H1 (cell line): ENCODE data around the gene POU3F1. TPM values are rescaled to one million over a fixed set of nuclear protein-coding genes. Genes with fewer than 3 reads are reported as not detected.

Experiments used
- CTCF ChIA-PET: fragments of 300-600 bp; sonication (Branson Sonifier 250); formaldehyde crosslinking; loops from one replicate; lab custom pipeline; 2021; ENCODE audit not compliant: partially characterized antibody; lab: Charles Lee
- POLR2A ChIA-PET: fragments of 300-600 bp; sonication (Branson Sonifier 250); formaldehyde crosslinking; loops from one replicate; lab custom pipeline; 2021; ENCODE audit warnings: inconsistent platforms; ENCODE audit not compliant: partially characterized antibody; lab: Charles Lee
- DNase-seq, 2 experiments: peaks; one replicate each; pipeline versions ENCODE4 v3.0.0 to v3.0.0-alpha.2; 2010 to 2022; ENCODE audit warnings: low spot score in 2 of 2, low read depth in 1 of 2, mixed read lengths in 1 of 2
- FAIRE-seq: peaks from 2 replicates; lab custom pipeline; 2011; peaks lifted over from hg19 to GRCh38; lab: Jason Lieb, UNC
- H2AFZ ChIP-seq: 2 replicates; pipeline ENCODE4 v1.8.1; 2012; ENCODE audit warnings: low read length, inconsistent platforms
- H2AK5ac ChIP-seq: 2 replicates; pipeline ENCODE4 v1.6.1; 2013; ENCODE audit warnings: low read depth, low read length
- H2BK120ac ChIP-seq: replicated peaks from 2 replicates; pipeline ENCODE3; 2013; ENCODE audit warnings: low read depth, low read length, inconsistent platforms
- H2BK12ac ChIP-seq: 2 replicates; pipeline ENCODE4 v1.6.1; 2013; ENCODE audit warnings: low read depth, low read length
- H2BK15ac ChIP-seq: 2 replicates; pipeline ENCODE4 v1.6.1; 2013; ENCODE audit warnings: low read length
- H2BK20ac ChIP-seq: 2 replicates; pipeline ENCODE4 v1.6.1; 2013; ENCODE audit warnings: low read length
- H2BK5ac ChIP-seq: 2 replicates; pipeline ENCODE4 v1.6.1; 2013; ENCODE audit warnings: low read depth, low read length
- H3K14ac ChIP-seq: 2 replicates; pipeline ENCODE4 v1.6.1; 2013; ENCODE audit warnings: inconsistent platforms; ENCODE audit not compliant: insufficient read length
- H3K18ac ChIP-seq: 2 replicates; pipeline ENCODE4 v1.6.1; 2013; ENCODE audit warnings: low read length; ENCODE audit errors: extremely low read depth
- H3K23ac ChIP-seq: 2 replicates; pipeline ENCODE4 v1.6.1; 2013; ENCODE audit warnings: inconsistent platforms; ENCODE audit not compliant: insufficient read length
- H3K23me2 ChIP-seq: 2 replicates; pipeline ENCODE4 v1.6.1; 2013; ENCODE audit warnings: low read depth, low read length
- H3K27ac ChIP-seq: 2 replicates; pipeline ENCODE4 v1.6.1; 2011; ENCODE audit warnings: low read depth, low read length, inconsistent platforms
- H3K27me3 ChIP-seq, 4 experiments: replicated peaks in 1 of 4; 1 replicate in 1 of 4; 2 replicates in 3 of 4; pipeline versions ENCODE4 v1.6.1 to v1.8.1; 2011 to 2013; ENCODE audit warnings: low read length in 3 of 4, mild to moderate bottlenecking in 3 of 4, inconsistent platforms in 2 of 4, mixed read lengths in 2 of 4, moderate library complexity in 1 of 4; ENCODE audit not compliant: control insufficient read depth in 3 of 4, insufficient read depth in 3 of 4; ENCODE audit errors: extremely low read depth in 1 of 4
- H3K36me3 ChIP-seq, 4 experiments: 2 replicates each; pipeline versions ENCODE4 v1.6.1 to v1.8.1; 2011 to 2013; ENCODE audit warnings: mild to moderate bottlenecking in 4 of 4, low read length in 3 of 4, moderate library complexity in 2 of 4, control low read depth in 1 of 4, inconsistent platforms in 1 of 4; ENCODE audit not compliant: insufficient read depth in 4 of 4, control insufficient read depth in 2 of 4
- H3K4ac ChIP-seq: replicated peaks from 2 replicates; pipeline ENCODE3; 2013; ENCODE audit warnings: low read length, low read depth, mixed read lengths, inconsistent platforms; ENCODE audit not compliant: insufficient read length
- H3K4me1 ChIP-seq, 4 experiments: replicated peaks in 1 of 4; 1 replicate in 1 of 4; 2 replicates in 3 of 4; pipeline versions ENCODE4 v1.6.1 to v1.8.1; 2011 to 2013; ENCODE audit warnings: low read length in 3 of 4, inconsistent platforms in 2 of 4, mixed read lengths in 1 of 4; ENCODE audit not compliant: insufficient read depth in 4 of 4, control insufficient read depth in 3 of 4
- H3K4me2 ChIP-seq, 2 experiments: 2 replicates each; pipeline versions ENCODE4 v1.6.1 to v1.8.1; 2011 to 2013; ENCODE audit warnings: low read depth in 2 of 2, low read length in 2 of 2, control low read depth in 1 of 2, inconsistent platforms in 1 of 2, mild to moderate bottlenecking in 1 of 2; ENCODE audit not compliant: insufficient read depth in 1 of 2
- H3K4me3 ChIP-seq, 4 experiments: fragments of 200-600, 300-600 bp in 1 of 4; sonication (generic), shearing (Covaris generic), sonication (Bioruptor Twin) in 1 of 4; 2 replicates each; pipeline versions ENCODE4 v1.5.1 to v1.8.1; 2011 to 2016; ENCODE audit warnings: low read length in 4 of 4, low read depth in 3 of 4, control low read depth in 2 of 4, inconsistent platforms in 2 of 4, mild to moderate bottlenecking in 2 of 4, mixed read lengths in 1 of 4, moderate library complexity in 1 of 4; ENCODE audit not compliant: insufficient read depth in 2 of 4; ENCODE audit errors: extremely low read depth in 1 of 4
- H3K56ac ChIP-seq: replicated peaks from 2 replicates; pipeline ENCODE3; 2013; ENCODE audit warnings: low read depth, mild to moderate bottlenecking, mixed read lengths, low read length, inconsistent platforms; ENCODE audit not compliant: insufficient read length
- H3K79me1 ChIP-seq: 2 replicates; pipeline ENCODE4 v1.6.1; 2013; ENCODE audit warnings: low read depth, low read length, control low read depth
- H3K79me2 ChIP-seq, 2 experiments: 2 replicates each; pipeline versions ENCODE4 v1.6.1 to v1.8.1; 2012 to 2013; ENCODE audit warnings: low read length in 2 of 2, mild to moderate bottlenecking in 2 of 2, inconsistent platforms in 1 of 2; ENCODE audit not compliant: insufficient read depth in 2 of 2, control insufficient read depth in 1 of 2
- H3K9ac ChIP-seq, 4 experiments: replicated peaks in 1 of 4; 1 replicate in 1 of 4; 2 replicates in 3 of 4; pipeline versions ENCODE4 v1.6.1 to v1.8.1; 2011 to 2013; ENCODE audit warnings: low read depth in 3 of 4, low read length in 3 of 4, control low read depth in 2 of 4, mild to moderate bottlenecking in 2 of 4, moderate library complexity in 2 of 4, inconsistent platforms in 1 of 4; ENCODE audit errors: extremely low read depth in 1 of 4
- H3K9me3 ChIP-seq, 2 experiments: 2 replicates each; pipeline versions ENCODE4 v1.6.1 to v1.8.1; 2012 to 2013; ENCODE audit warnings: mild to moderate bottlenecking in 2 of 2, moderate library complexity in 2 of 2, control low read depth in 1 of 2, inconsistent platforms in 1 of 2, low read depth in 1 of 2, low read length in 1 of 2, mixed read lengths in 1 of 2; ENCODE audit not compliant: insufficient read depth in 2 of 2
- H4K20me1 ChIP-seq, 2 experiments: replicated peaks in 1 of 2; 2 replicates each; pipeline versions ENCODE3 to v1.8.1; 2011 to 2013; ENCODE audit warnings: inconsistent platforms in 2 of 2, low read length in 2 of 2, mild to moderate bottlenecking in 1 of 2; ENCODE audit not compliant: insufficient read depth in 2 of 2, control insufficient read depth in 1 of 2
- H4K5ac ChIP-seq: 2 replicates; pipeline ENCODE4 v1.6.1; 2013; ENCODE audit warnings: low read length, low read depth, mixed read lengths, inconsistent platforms; ENCODE audit not compliant: insufficient read length
- H4K8ac ChIP-seq: 2 replicates; pipeline ENCODE4 v1.8.0; 2013; ENCODE audit warnings: mild to moderate bottlenecking, moderate library complexity, low read length, inconsistent platforms; ENCODE audit not compliant: insufficient read depth; ENCODE audit errors: extremely low read depth
- H4K91ac ChIP-seq: replicated peaks from 2 replicates; pipeline ENCODE3; 2013; ENCODE audit warnings: low read length, mixed read lengths, inconsistent platforms; ENCODE audit not compliant: insufficient read length
- BACH1 ChIP-seq: IDR thresholded peaks from 2 replicates; pipeline ENCODE4 v1.6.1; 2012; ENCODE audit warnings: low read length, improper control_type of control experiment
- CBX5 ChIP-seq: fragments of 300-800, 300-1000 bp; sonication (generic); IDR thresholded peaks from 2 replicates; pipeline ENCODE4 v1.7.1; 2016; ENCODE audit warnings: antibody characterized with exemption, low read length, low read depth
- CBX8 ChIP-seq: fragments of 300-800, 300-1000 bp; sonication (generic); IDR thresholded peaks from 2 replicates; pipeline ENCODE4 v1.7.1; 2016; ENCODE audit warnings: low read depth, low read length, borderline replicate concordance
- CHD1 ChIP-seq: IDR thresholded peaks from 2 replicates; pipeline ENCODE4 v1.6.1; 2012; ENCODE audit warnings: low read depth, low read length, improper control_type of control experiment
- POLR2AphosphoS5 ChIP-seq: IDR thresholded peaks from 2 replicates; pipeline ENCODE4 v1.6.1; 2011; ENCODE audit warnings: low read depth, low read length
- RNF2 ChIP-seq: fragments of 200-900, 300-1000 bp; sonication (generic); IDR thresholded peaks from 2 replicates; pipeline ENCODE4 v1.7.1; 2016; ENCODE audit warnings: borderline replicate concordance, low read depth, mild to moderate bottlenecking, antibody characterized with exemption, low read length; ENCODE audit not compliant: poor library complexity, severe bottlenecking; ENCODE audit errors: missing control alignments
- SIRT6 ChIP-seq: IDR thresholded peaks from one replicate; pipeline ENCODE4 v1.7.1; 2012; ENCODE audit warnings: low read length, inconsistent platforms
- SP4 ChIP-seq: IDR thresholded peaks from 2 replicates; pipeline ENCODE4 v1.6.1; 2012; ENCODE audit warnings: low read length, inconsistent platforms
- TBP ChIP-seq: IDR thresholded peaks from 2 replicates; pipeline ENCODE4 v1.6.1; 2011; ENCODE audit warnings: low read depth, low read length, improper control_type of control experiment
- YY1 ChIP-seq: IDR thresholded peaks from 2 replicates; pipeline ENCODE4 v1.6.1; 2011; ENCODE audit warnings: low read depth, mild to moderate bottlenecking, low read length
- ZNF274 ChIP-seq: IDR thresholded peaks from 2 replicates; pipeline ENCODE4 v1.7.0; 2012; ENCODE audit warnings: low read length, borderline replicate concordance; ENCODE audit errors: extremely low read depth
- WGBS, 2 experiments: shearing (Covaris generic) in 1 of 2; methylation state at CpG; one replicate each; pipeline versions ENCODE4 v1.1.6 to v1.1.7; 2013 to 2015; ENCODE audit warnings: low lambda C conversion rate in 2 of 2, mixed read lengths in 2 of 2, inconsistent platforms in 1 of 2, low coverage in 1 of 2, missing lambda C conversion rate in 1 of 2; ENCODE audit not compliant: insufficient replicate concordance in 2 of 2, insufficient coverage in 1 of 2, insufficient read length in 1 of 2; ENCODE audit errors: extremely low coverage in 1 of 2, missing lambda C conversion rate in 1 of 2; 5-methylcytosine and 5-hydroxymethylcytosine counted together
- polyA plus RNA-seq, 7 experiments: library from polyadenylated mRNA; depleted of rRNA in 3 of 7; stranded (reverse) in 5 of 7; unstranded in 2 of 7; fragments of >200 nt in 5 of 7; fragments of 200-250 nt in 2 of 7; gene quantifications; 1 replicate in 5 of 7; 2 replicates in 1 of 7; 4 replicates in 1 of 7; pipeline versions ENCODE4 v1.2.1 to v1.2.3, GENCODE V29; 2011 to 2013; ENCODE audit warnings: missing spikeins in 2 of 7, mixed read lengths in 2 of 7
- total RNA-seq: library from RNA; stranded (reverse); fragmentation: NEBNext Ultra II Directional; extraction: Animal tissue kit (Norgen Biotek cat#: 25700); gene quantifications from 2 replicates; pipeline ENCODE4 v1.2.1, GENCODE V29; 2021
- TF ChIP-seq, protein P1 (sequence below): IDR thresholded peaks from 2 replicates; pipeline ENCODE4 v1.6.1; 2011; ENCODE audit warnings: low read depth, mild to moderate bottlenecking, low read length; ENCODE audit not compliant: insufficient read depth

POU3F1 gene
- total and polyA plus RNA-seq, 2 of the 8 experiments (the other 6 are each of a cell fraction or from before 2014, with no cell fraction given) = 4.2 to 10.8 TPM

DNA sequence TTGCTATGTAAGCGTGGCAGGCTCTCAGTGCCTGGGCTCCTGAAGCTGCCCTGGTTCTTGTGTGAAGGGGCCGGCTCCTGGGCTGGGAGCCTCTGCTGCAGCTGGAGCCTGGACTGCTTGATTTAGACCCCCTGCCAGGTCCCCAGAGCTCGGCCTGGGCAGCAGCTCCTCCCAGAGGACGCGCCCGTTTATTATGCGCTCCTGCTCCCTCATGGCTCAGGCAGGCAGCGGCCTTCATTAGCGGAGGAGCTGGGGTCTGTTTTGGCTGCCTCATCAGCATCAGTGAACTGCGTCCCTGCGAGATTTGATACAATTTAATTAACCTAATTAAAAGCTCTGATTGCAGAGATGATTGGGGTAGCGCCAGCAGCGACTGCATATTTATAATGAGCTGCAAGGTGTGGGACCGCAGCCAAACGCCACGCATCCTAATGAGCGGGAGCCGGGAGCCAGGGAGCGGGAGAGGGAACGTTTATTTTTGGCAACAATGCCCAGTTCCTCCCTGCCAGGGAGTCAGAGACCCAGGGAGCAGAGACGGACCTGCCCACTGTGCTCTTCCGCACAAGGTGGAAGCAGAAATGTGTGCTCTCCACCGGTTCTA lies 17.4 kb downstream of the POU3F1 start:
- H3K23me2 ChIP-seq = no peaks in the 10 kb centered on the region
- H3K9me3 ChIP-seq = no peaks in the 10 kb centered on the region
- H3K4ac ChIP-seq = peak overlapping the region; percentile 19
- H4K8ac ChIP-seq = 0 out of 2 replicates have a peak overlapping the region, but pooled peaks have one; percentile 7
- no peak overlapping the region for H2BK120ac ChIP-seq
- H2BK12ac ChIP-seq = peak overlapping the region; percentile 10; the same call in 1 of the 2 replicates
- H2BK15ac ChIP-seq = peak overlapping the region; percentile 53; the same call in 1 of the 2 replicates
- H3K9ac ChIP-seq = peak overlapping the region in 1 of 4 experiments; percentile 4; a peak in 1 of 7 replicates
- H3K14ac ChIP-seq = no peak overlapping the region
- no peak overlapping the region for H3K23ac ChIP-seq
- POLR2A ChIA-PET = interaction anchor here (0.6 to 6.3 kb wide), 14 partner anchors 12 to 952 kb away, joined by 3 to 59 read pairs (median 3); partner anchors contain the start of gene POU3F1
- H3K27ac ChIP-seq = no peak overlapping the region
- peaks cover 9 to 14% (median 11%) of the 10 kb centered on the region in 4 experiments for H3K36me3 ChIP-seq
- no peaks in the 10 kb centered on the region for H3K79me2 ChIP-seq
- DNase-seq (peak in 1 of 2 experiments; percentile 77), FAIRE-seq (no peak)
- no peak overlapping the region for H2AFZ ChIP-seq
- 0 out of 2 replicates have a peak overlapping the region, but pooled peaks have one; percentile 6 for H2BK20ac ChIP-seq
- no peak overlapping the region for H3K56ac ChIP-seq
- peak overlapping the region; percentile 95 for H3K18ac ChIP-seq
- peak overlapping the region in 2 of 4 experiments; percentile 15 to 26; a peak in 3 of 8 replicates for H3K4me3 ChIP-seq
- H4K20me1 ChIP-seq = peaks cover 0 to 2% of the 10 kb centered on the region in 2 experiments
- H2BK5ac ChIP-seq = peak overlapping the region; percentile 81; the same call in 1 of the 2 replicates
- H3K4me2 ChIP-seq = peak overlapping the region; percentile 36 to 57
- H2AK5ac ChIP-seq = peak overlapping the region; percentile 88; the same call in 1 of the 2 replicates
- 26% methylated on average over 23 of the region's 23 CpGs; no CpG with 5 or more reads in 1 of the 2 experiments for WGBS, 2 experiments
- peaks cover 12 to 36% (median 25%) of the 10 kb centered on the region in 4 experiments for H3K4me1 ChIP-seq
- no peaks in the 10 kb centered on the region for H3K79me1 ChIP-seq
- H3K27me3 ChIP-seq = no peaks in the 10 kb centered on the region
- CTCF ChIA-PET = interaction anchor here (0.7 to 7.2 kb wide), 23 partner anchors 9 to 805 kb away, joined by 3 to 88 read pairs (median 4); no protein-coding TSS in a partner anchor
- peak overlapping the region; percentile 6 for H4K5ac ChIP-seq
- peak overlapping the region; percentile 47 for H4K91ac ChIP-seq
- TF ChIP-seq, protein P1, sequence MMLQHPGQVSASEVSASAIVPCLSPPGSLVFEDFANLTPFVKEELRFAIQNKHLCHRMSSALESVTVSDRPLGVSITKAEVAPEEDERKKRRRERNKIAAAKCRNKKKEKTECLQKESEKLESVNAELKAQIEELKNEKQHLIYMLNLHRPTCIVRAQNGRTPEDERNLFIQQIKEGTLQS = no peak
- no peak for TF ChIP-seq CHD1
- 0 out of 2 replicates have a peak, but pooled peaks have one; percentile 36 for TF ChIP-seq TBP
- TF ChIP-seq SP4 = no peak
- TF ChIP-seq YY1 = 0 out of 2 replicates have a peak, but pooled peaks have one; percentile 5
- TF ChIP-seq ZNF274 = no peak
- no peak for TF ChIP-seq CBX8
- TF ChIP-seq RNF2 = no peak
- TF ChIP-seq POLR2AphosphoS5 = 0 out of 2 replicates have a peak, but pooled peaks have one; percentile 13
- TF ChIP-seq CBX5 = no peak
- TF ChIP-seq SIRT6 = no peak
- no peak for TF ChIP-seq BACH1
